Prostate gland (tissue), 2 donors: ENCODE measurements around the gene FNDC3B. TPM values are rescaled to one million over a fixed set of nuclear protein-coding genes. Genes with fewer than 3 reads are reported as not detected.

ENCODE experiments used
- DNase-seq: peaks from one replicate; pipeline ENCODE4 v3.0.0-alpha.2; 2019; ENCODE audit warnings: low spot score
- H3K27ac ChIP-seq, 2 donors: fragments of 200-600 bp; sonication (generic); 2 replicates each; pipeline ENCODE4 v1.5.1; 2017 to 2019
- H3K27me3 ChIP-seq: fragments of 200-600 bp; sonication (generic); replicated peaks from 2 replicates; pipeline ENCODE4 v1.5.1; 2019; ENCODE audit not compliant: insufficient read depth
- H3K36me3 ChIP-seq, 2 donors: fragments of 200-600 bp; sonication (generic); 1 replicate in 1 of 2; 2 replicates in 1 of 2; pipeline versions ENCODE4 v1.5.1 to v1.8.1; 2017 to 2019
- H3K4me1 ChIP-seq: fragments of 200-600 bp; sonication (generic); replicated peaks from 2 replicates; pipeline ENCODE4 v1.5.1; 2019
- H3K4me3 ChIP-seq, 2 donors: fragments of 200-600 bp; sonication (generic); 2 replicates each; pipeline ENCODE4 v1.5.1; 2017 to 2019
- H3K9me3 ChIP-seq: fragments of 200-600 bp; sonication (generic); 2 replicates; pipeline ENCODE4 v1.5.1; 2017
- CTCF ChIP-seq, 4 experiments: fragments of 200-600 bp in 2 of 4; fragments of 450-650 bp in 2 of 4; sonication (generic) in 2 of 4; IDR thresholded peaks; 1 replicate in 3 of 4; 2 replicates in 1 of 4; pipeline ENCODE4 v1.5.1; 2016 to 2019; ENCODE audit warnings: antibody characterized with exemption in 4 of 4, mild to moderate bottlenecking in 2 of 4, moderate library complexity in 2 of 4
- POLR2A ChIP-seq: fragments of 450-650 bp; IDR thresholded peaks from one replicate; pipeline ENCODE4 v1.6.1; 2016; ENCODE audit warnings: antibody characterized with exemption, mild to moderate bottlenecking
- POLR2AphosphoS5 ChIP-seq: sonication (generic); formaldehyde crosslinking; IDR thresholded peaks from one replicate; pipeline ENCODE4 v1.6.1; 2017; ENCODE audit warnings: antibody characterized with exemption
- WGBS: methylation state at CpG from one replicate; pipeline ENCODE4 v1.1.5; 2018; 5-methylcytosine and 5-hydroxymethylcytosine counted together
- intact Hi-C: fragments of 100-400 bp; cut with DNase I; formaldehyde crosslinking; loops from one replicate; pipeline ENCODE4 v1.14.2; 2022
- total RNA-seq, 2 donors: library from RNA; depleted of rRNA; stranded (reverse); fragments of >200 nt; gene quantifications; one replicate each; pipeline ENCODE4 v1.1.0, GENCODE V29; 2016

Gene FNDC3B
- total RNA-seq, 2 donors from 2014 or later: 35.9 to 62.4 TPM

GRCh38 chr3:172177046-172177445 lies 137.7 kb downstream of the FNDC3B start:
- H3K36me3 ChIP-seq: no peaks in the 10 kb centered on the region
- H3K27ac ChIP-seq: no peak overlapping the region
- no peak for DNase-seq
- intact Hi-C loops: no loop called here
- TF ChIP-seq POLR2A (no peak), CTCF (IDR thresholded peaks at IDR 0.05) (no peak), POLR2AphosphoS5 (no peak)
- H3K9me3 ChIP-seq: no peaks in the 10 kb centered on the region
- no peaks in the 10 kb centered on the region for H3K4me1 ChIP-seq
- H3K4me3 ChIP-seq: no peak overlapping the region
- WGBS: 40% methylated on average over 3 of the region's 3 CpGs
- H3K27me3 ChIP-seq: no peaks in the 10 kb centered on the region

- Histone ChIP-seq H3K36me3 (no peaks in the 10 kb centered on the region), H3K27me3 (no peaks in the 10 kb centered on the region), H3K4me3 (no peak overlapping the region), H3K4me1 (no peaks in the 10 kb centered on the region), H3K27ac (no peak overlapping the region), H3K9me3 (no peaks in the 10 kb centered on the region)
- 98% methylated on average over 2 of the region's 2 CpGs for WGBS
- intact Hi-C loops: no loop called here
- no peak for DNase-seq
- no peak for TF ChIP-seq POLR2AphosphoS5
- TF ChIP-seq CTCF (IDR thresholded peaks at IDR 0.05): no peak
- no peak for TF ChIP-seq POLR2A
Measured at GRCh38 chr3:172177803-172178316, 138.5 kb downstream of the FNDC3B start.

- Histone ChIP-seq H3K27ac (no peak overlapping the region), H3K4me3 (no peak overlapping the region), H3K9me3 (no peaks in the 10 kb centered on the region), H3K27me3 (no peaks in the 10 kb centered on the region), H3K36me3 (no peaks in the 10 kb centered on the region), H3K4me1 (no peaks in the 10 kb centered on the region)
- 90% methylated on average over 5 of the region's 5 CpGs for WGBS
- no peak for TF ChIP-seq CTCF (IDR thresholded peaks at IDR 0.05)
- no peak for TF ChIP-seq POLR2A
- no peak for TF ChIP-seq POLR2AphosphoS5
- no peak for DNase-seq
- intact Hi-C loops: no loop called here
Measured at GRCh38 chr3:172179680-172180399, 140.5 kb downstream of the FNDC3B start.

GRCh38 chr3:172180473-172180872 lies 141.1 kb downstream of the FNDC3B start:
- intact Hi-C loops: no loop called here
- no peak for TF ChIP-seq POLR2A
- TF ChIP-seq CTCF (IDR thresholded peaks at IDR 0.05): no peak
- no peak for TF ChIP-seq POLR2AphosphoS5
- H3K36me3 ChIP-seq: no peaks in the 10 kb centered on the region
- no peak overlapping the region for H3K27ac ChIP-seq
- no peak overlapping the region for H3K4me3 ChIP-seq
- no peaks in the 10 kb centered on the region for H3K4me1 ChIP-seq
- H3K27me3 ChIP-seq: no peaks in the 10 kb centered on the region
- H3K9me3 ChIP-seq: no peaks in the 10 kb centered on the region
- 88% methylated on average over 2 of the region's 2 CpGs for WGBS
- DNase-seq: no peak
